DMS114 treated with DMSO at 0.1 percent for 48 hours (cell line): ENCODE data around the gene SLC16A4.
"Not testable (repeated sequence)": the region's sequence is repeated elsewhere in the genome, so short reads cannot be mapped to it uniquely, and the experiment has no call there.

Experiments used
- DNase-seq: peaks from one replicate; lab custom pipeline; 2025; ENCODE audit not compliant: unreplicated experiment; lab: John Stamatoyannopoulos, UW

SLC16A4 gene

DNA sequence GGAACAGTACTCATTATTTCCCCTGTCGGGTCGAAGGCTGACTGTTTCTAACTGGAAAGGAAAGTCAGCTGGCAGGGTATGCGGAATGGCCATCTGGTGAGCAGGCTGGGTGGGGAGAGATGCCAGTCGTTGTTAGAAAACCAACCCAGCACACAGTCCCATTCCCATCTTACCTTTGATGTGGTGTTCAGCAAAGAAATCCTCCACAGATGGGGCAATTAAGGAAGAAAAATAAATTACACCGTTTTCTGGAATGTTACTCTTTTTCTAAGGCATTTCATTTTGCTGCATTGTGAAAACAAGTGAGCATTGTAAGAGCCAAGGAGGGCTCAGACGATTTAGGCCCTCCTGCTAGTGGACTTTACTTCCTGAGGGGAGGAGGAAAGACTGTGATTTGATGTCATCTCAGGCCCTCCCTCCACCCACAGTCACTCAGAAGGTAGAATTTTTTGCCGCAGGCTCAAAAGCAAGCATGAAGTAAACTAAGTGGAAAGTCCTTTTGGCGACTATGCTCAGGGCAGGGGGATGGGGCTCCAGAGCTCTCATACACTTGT, at the start of gene SLC16A4:
Gene SLC16A4, minus strand, starts transcription at position 335 of the 554 bp plus-strand sequence. CDS start 1,703 bp downstream, outside the sequence.
- no peak for DNase-seq

GRCh38 chr1:110439873-110440272, 49.0 kb upstream of the SLC16A4 start:
- not testable (repeated sequence) for DNase-seq

DNA sequence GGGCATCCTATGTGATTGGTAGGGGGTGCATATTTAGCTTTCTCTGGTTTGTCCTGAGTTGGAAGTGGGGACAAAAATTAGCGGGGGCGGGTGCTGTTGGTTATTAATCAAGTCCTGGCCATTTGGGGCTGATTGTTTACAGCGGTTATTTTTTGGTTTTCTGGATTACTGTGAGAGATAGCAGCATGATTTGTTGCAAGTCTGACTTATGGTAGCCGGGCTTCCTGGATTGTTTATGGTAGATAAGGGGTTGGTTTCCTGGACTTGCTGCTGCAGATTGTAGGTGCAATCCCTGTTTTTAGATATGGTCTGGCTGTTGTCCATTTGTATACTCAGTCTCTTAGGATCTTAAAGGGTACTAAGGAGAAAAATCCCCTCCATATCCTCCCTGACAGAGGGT, 48.1 kb upstream of the SLC16A4 start:
- no peak for DNase-seq

DNA sequence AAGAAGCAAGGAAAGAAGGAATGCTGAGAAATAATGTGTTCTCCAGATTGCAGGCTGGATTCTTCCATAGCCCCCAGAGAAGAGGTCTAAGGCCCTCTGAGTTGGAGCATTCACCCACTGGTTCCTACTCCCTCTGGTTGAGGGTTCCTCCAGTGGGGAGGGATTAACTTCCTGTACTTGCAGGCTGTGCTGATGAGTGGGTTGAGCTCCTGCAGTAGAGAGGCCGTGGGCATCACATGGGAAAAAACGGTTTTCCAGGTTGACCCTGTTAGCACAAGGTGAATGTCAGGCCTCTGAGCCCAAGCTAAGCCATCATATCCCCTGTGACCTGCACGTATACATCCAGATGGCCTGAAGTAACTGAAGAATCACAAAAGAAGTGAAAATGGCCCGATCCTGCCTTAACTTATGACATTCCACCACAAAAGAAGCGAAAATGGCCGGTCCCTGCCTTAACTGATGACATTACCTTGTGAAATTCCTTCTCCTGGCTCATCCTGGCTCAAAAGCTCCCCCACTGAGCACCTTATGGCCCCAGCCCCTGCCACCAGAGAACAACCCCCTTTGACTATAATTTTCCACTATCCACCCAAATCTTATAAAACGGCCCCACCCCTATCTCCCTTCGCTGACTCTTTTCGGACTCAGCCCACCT, 46.9 kb upstream of the SLC16A4 start:
- DNase-seq = not testable (repeated sequence)

- no peak for DNase-seq
Measured at GRCh38 chr1:110436635-110437034, 45.8 kb upstream of the SLC16A4 start.

- no peak for DNase-seq
Measured at GRCh38 chr1:110434946-110435345, 44.1 kb upstream of the SLC16A4 start.

DNA sequence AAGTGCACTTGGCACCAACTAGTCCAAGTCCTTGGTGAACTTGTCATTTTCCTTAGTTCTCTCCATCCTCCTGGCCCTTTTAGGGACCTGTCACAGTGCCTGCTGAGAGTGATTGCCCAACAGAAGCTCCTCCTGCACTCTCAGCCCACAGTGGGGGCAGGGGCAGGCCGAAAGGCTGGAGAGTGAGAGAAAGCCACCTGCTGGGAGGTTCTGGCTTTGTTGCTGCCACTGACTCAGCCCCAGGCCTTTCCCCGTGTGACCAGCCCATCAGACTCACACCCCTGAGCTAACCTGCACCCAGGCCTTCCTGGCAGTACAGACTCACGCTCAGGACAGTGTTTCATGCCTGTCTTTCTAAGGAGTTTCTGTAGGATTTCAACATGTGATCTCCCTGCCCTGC, 43.0 kb upstream of the SLC16A4 start:
- no peak for DNase-seq

DNA sequence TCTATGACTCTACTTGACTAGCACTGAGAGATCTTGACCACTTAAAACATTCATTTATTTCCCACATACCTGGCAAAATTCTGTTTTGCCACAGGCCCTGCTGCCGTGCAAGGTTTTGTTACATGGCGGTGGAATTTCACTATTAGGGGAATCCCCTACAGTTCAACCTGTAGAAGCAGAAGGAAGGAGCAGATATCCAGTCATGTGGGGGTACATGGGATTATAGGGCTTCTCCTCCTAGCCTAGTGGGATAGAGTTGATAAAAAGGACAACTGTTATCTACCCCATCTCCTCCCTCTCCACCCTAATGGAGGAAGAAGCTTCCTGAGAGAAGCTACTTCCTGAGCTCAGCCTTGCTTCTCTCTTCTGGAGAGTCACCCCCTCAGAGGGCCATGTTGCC, 42.4 kb upstream of the SLC16A4 start:
- DNase-seq = no peak

GRCh38 chr1:110430901-110431300, 40.1 kb upstream of the SLC16A4 start:
- DNase-seq = no peak

- DNase-seq = no peak
Measured at GRCh38 chr1:110430366-110430765, 39.5 kb upstream of the SLC16A4 start.

DNA sequence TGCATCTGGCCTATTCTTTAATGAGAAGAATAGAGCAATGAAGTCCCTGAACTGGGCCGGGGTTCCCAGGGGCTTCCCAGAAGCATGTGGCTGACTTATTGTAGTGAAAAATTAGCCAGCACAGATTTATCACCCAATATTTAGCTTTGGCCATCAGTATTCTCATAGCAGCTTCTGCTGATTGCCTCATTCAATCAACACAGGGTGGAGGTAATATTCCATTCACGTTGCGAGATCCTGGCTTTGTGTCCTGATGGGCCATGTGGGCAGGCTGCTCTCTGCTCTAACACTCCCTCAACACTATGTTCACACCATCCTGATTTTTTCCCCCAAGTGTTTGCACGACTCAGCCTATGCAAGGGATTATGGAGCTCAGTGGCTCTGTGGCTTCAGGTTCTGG, 38.1 kb upstream of the SLC16A4 start:
- DNase-seq = no peak

DNA sequence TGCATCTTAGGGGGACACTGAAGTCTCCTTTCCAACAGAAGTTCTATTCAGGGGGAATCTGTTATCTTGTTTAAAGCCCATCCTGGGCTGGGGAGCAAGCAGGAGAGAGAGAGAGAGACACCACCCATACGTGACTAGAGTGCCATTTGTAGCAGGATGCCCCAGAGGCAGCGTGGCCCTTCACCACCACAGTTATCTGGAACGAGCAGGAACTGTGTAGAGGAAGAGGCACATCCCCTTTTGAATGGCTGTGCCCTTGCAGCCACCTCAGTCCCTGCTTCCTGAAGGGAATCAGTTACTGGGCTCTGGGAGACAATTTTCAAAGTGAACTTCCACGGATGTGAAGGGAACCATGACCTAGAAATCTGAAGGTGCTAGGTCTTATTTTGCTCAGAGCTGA, 36.0 kb upstream of the SLC16A4 start:
- no peak for DNase-seq

GRCh38 chr1:110425612-110426152, 34.9 kb upstream of the SLC16A4 start:
- DNase-seq = no peak

- no peak for DNase-seq
Measured at GRCh38 chr1:110424699-110425611, 34.1 kb upstream of the SLC16A4 start.

DNA sequence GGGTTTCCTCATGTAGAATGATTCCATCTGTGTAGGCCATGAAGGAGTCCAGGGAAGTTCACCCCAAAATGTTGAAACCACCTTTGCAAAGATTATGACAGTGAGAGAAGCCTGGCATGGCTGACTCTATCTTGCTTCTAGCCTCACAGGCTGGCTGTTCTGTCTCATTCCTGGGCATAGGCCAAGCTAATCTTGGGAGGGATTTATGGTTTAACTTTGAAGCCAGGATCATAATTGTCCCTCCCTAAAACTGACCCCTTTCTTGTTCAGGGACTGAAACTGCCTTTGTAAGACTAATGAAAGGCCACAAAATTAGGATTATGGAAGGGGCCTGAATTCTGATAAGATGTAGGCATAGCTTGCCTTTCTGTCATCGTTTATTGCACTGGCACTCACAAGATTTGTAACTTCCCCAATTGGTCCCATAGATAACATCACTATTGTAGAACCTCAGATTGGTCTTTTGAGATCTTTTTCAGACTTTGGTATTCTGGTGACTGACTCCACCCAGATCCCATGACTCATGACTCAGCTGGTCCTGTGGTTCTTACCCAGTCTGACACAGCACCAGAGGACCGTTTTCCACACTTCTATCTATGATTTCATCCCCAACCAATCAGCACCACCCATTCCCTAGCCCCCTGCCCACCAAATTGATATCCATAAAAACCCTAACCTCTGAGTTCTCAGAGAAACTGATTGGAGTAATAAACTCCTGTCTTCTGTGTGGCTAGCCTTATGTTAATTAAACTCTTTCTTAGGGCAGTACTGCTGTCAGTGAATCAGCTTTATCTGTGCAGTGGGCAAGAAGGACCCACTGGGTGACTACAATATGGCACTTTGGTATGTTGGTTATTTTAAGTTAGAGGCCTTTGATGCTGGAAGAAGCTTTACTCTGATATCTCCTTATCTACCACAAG, 30.3 kb upstream of the SLC16A4 start:
- no peak for DNase-seq

GRCh38 chr1:110420023-110420662, 29.3 kb upstream of the SLC16A4 start:
- no peak for DNase-seq

DNA sequence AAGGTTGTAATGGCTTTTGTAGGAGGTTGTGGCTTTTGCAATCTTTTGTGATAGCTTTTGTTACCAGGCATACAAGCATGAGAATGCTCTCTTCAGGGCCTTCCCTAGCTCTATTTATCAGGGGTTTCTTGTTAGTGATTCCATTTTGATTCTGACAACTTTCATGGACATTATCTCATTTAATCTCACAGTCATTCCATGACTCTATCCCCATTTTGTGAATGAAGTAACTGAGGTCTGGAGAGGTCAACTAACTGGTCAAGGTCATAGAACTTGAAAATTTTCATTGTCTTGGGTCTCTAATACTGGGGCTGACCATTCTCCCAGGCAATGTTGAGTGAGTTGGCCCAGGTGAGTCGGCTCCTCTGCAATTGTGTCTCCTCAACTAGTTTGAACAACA, 27.9 kb upstream of the SLC16A4 start:
- DNase-seq = no peak

DNA sequence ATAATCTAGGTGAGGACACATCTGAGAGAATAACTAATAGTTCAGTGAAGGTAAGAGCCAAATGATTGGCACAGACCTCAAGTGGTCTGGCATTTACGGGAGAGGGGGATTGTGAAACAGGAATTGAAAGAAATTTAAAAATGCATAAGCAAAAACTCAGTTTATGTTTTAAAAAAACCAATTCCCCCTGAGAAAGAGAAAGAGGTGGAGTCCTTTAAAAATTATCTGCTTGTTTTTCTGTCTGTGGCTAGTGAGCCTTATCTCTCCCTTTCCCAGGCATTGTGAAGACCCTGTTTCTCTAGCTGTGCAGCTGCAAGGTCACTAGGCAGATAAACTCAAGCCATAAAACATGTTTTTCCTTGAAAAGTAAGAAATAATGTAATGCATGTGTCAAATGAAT, 22.2 kb upstream of the SLC16A4 start:
- DNase-seq = not testable (repeated sequence)

DNA sequence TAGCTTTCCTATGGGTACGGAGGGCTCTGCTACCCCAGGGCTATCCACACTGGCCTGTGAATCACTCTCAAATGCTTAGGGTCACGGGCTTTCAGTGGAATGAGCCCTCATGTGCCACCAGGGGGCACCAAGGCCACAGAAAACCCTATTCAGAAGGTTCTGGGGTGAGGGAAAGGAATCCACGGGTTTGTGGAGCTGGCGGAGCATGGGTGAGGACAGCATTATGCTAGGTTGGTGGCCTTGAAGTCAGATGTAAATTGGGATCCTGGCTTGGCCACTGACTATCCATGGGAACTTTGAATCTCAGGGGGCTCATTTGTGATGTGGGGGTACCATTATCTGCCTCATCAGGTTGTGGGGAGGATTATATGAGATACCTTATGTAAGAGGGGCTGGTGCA, 21.8 kb upstream of the SLC16A4 start:
- peak; percentile 19 for DNase-seq

DNA sequence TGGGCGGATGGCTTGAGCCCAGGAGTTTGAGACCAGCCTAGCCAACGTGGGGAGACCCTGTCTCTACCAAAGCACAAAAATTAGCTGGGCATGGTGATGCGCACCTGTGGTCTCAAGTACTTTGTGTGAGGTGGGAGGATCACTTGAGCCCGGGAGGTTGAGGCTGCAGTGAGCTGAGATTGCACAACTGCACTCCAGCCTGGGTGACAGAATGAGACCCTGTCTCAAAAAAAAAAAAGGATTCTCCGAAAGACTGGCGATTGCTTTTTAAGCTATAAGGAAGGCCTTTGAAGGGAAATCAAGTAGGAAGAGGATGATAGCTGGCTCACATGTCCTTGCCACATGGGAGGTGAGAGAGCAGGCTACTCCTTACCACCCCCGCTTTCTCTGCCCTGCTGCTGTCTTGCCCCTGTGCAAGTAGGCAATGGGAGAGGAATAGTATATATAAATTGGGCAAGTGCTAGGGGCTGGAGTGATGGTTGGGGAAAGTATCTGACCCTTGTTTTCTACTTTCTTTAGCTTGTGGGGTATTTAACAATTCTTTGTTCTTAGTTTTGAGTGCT, 20.4 kb upstream of the SLC16A4 start:
- no peak for DNase-seq
